GM18873 (cell line): ENCODE results near the gene RPS19BP1.

Experiments
- ATAC-seq: cut with Tn5 transposase; IDR thresholded peaks from one replicate; pipeline ENCODE4 v1.9.1; 2021; ENCODE audit warnings: mild to moderate bottlenecking, moderate library complexity, moderate number of reproducible peaks; ENCODE audit not compliant: unreplicated experiment, low FRiP score

RPS19BP1 gene

GRCh38 chr22:39532215-39533073 lies at the start of gene RPS19BP1:
Gene RPS19BP1 (minus strand): TSS chr22:39532748. CDS start chr22:39532738, 10 bp downstream.
- peak; percentile 81 for ATAC-seq

DNA sequence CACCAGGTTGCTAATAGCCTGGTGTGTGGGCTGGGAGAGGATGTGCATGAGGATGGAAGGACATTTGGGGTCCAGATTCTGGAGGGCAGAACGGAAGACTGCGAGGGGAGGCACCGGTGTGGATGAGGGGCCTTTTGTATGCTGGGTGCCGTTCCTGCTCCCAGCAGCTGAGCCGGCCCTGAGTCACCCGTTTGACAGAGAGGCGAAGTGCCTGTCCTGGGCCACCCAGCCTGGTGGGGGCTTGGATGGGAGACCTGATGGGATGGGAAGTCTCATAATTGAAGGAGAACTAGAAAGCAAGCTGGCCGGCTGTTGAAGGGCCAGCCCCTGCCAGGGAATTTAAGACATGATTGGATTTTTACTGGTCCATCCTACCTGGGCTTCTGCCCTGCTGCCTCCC lies 48.8 kb upstream of the RPS19BP1 start:
- no peak for ATAC-seq

DNA sequence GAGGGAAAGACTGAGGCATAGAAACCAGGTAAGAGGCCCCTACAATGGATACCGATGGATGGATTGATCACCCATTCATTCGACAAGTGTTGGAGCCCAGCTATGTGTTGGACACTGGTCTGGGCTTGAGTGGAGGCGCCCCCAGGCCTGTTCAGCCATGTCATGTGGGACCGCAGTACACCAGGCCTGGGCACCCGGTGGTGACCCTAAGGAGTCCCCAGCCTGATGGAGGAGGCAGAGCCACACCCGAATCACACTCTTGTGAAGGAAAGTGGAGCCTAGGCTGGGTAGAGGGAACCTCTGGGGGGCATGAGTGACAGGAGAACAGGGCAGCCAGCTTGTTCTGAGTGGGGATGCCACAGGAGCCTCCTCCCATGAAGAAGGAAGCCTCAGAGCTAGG lies 48.2 kb upstream of the RPS19BP1 start:
- no peak for ATAC-seq

DNA sequence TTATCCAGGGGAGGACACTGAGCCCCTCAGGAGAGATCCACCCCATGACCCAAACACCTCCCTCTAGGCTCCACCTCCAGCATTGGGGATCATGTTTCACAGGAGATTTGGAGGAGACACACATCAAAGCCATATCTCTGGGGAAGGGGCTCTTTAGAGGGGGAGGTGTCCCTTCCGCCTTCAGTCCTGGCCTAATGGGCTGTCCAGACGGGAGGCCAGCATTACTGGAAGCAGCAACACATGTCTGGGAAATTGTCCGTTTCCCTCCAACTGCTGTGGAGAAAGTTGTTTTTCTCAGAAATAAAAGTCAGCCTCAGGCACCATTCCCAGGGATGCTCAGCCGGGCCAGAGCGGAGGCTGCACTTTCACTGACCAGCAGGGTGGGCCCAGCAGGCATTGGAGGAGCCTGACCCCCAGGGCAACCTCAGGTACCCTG lies 47.5 kb upstream of the RPS19BP1 start:
- ATAC-seq: no peak

- ATAC-seq: no peak
Measured at GRCh38 chr22:39577900-39578299, 45.4 kb upstream of the RPS19BP1 start.

DNA sequence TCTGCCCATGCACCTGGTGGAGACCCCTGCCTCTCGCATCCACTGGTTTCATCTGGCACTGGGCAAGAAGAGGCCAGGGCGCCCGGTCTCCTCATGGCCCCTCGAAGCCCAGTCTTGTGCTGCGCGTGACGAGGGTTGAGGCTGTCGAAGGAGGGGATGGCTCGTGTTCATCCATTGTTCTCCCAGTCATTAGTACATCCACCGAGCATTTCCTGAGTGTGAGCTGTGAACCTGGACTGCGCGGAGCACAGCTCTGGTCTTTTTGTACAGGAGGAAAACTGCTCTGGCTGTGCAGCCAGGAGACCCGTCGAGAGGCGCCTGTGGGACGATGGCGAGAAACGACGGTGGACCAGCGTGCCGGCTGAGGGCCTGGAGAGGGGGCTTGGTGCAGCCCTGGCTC lies 44.8 kb upstream of the RPS19BP1 start:
- ATAC-seq: no peak

DNA sequence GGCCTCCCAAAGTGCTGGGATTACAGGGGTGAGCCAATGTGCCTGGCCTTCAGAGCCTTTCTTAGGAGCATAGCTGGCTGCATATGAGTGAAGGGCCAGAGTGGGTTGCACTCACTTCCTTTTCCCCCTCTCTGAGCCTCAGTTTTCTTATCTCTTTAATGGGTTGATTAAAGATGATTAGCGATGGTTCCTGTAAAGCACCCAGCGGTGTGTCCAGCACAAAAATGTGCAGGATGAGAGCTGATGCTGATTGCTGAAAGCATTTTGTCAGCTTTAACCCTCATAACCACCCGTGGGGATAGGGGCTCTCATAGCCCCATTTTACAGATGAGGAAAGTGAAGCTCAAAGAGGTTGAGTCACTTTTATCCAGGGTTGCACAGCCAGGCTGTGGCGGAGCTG lies 43.5 kb upstream of the RPS19BP1 start:
- no peak for ATAC-seq

DNA sequence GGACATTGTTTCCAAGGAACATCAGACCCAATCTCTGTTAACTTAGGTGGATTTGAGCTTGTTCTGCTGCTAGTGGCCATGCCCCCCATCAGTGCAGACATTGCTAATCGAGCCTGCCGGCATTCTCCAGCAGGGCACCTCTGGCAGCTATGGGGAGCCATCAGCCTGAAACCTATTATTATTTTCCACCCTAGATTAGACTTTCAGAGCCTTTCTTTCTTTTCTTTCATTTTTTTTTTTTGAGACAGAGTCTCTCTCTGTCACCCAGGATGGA lies 42.9 kb upstream of the RPS19BP1 start:
- ATAC-seq: no peak

DNA sequence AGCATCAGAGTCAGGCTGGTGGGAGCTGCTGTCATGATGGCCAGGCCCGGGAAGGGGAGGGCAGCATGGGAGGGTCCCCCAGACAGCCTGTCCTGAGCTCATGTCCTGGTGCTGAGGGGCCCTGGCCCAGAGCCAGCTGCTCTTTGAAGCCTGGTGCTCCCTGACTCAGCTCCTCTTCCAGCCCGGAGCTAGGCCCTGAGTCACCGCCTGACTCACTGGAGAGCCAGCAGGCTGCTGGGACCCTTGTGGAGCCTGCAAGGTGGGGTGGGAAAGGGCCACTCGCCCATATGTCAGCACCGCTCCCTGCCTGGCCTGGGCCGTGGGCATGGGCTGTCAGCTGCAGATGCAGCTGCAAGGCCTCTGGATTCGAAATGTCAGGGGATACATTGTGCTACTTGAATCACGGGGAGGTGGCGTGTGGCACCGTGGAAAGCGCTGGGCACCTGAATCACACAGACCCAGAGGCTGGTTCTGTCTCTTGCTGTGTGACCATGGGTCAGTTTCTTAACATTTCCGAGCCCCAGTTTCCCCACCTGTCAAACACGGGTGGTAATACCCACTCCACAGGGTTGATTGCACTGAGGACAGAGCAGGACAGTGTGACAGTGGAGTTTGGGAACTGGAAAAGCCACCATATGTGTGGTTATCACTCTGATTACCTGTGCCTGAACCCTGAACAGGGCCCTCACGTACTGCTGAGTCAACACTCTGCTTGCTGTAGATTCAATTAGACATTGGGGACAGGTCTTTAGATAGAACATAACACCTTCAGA lies 42.4 kb upstream of the RPS19BP1 start:
- ATAC-seq: no peak

DNA sequence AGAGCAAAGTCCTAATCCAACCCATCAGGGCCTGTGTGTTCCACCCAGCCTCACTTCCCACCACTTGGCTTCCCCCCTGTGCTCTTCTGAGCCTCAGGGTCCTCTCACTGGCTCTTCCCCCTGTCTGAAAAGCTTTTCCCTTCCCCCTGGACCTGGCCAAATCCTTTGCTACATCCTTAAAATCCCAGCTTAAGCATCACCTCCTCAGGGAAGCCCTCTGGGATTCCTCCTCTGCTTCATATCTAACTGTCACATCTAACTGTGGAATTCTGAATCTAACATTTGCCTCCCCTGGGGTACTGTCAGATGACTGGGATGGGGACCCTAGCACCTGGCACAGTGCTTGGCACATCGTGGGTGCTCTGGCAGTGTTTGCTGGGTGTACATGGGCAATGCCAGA lies 39.0 kb upstream of the RPS19BP1 start:
- ATAC-seq: no peak

DNA sequence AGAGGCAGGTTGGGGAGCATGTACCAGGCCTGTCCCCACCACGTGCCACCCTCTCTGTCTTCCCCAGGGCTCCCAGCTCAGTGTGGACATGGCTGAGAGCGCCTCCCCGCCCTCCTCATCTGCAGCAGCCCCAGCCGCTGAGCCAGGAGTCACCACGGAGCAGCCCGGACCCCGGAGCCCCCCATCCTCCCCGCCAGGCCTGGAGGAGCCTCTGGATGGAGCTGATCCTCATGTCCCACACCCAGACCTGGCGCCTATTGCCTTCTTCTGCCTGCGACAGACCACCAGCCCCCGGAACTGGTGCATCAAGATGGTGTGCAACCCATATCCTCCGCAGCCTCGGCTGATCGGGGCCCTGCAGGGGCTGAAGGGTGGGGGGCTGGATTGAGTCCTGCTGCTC lies 38.1 kb upstream of the RPS19BP1 start, which contains the start of gene CACNA1I:
Gene CACNA1I, plus strand, starts transcription at position 89 of the 400 bp plus-strand sequence. Its CDS starts 0 bp downstream, at position 89.
- ATAC-seq: no peak

GRCh38 chr22:39570226-39570625 lies 37.7 kb upstream of the RPS19BP1 start:
- ATAC-seq: no peak

DNA sequence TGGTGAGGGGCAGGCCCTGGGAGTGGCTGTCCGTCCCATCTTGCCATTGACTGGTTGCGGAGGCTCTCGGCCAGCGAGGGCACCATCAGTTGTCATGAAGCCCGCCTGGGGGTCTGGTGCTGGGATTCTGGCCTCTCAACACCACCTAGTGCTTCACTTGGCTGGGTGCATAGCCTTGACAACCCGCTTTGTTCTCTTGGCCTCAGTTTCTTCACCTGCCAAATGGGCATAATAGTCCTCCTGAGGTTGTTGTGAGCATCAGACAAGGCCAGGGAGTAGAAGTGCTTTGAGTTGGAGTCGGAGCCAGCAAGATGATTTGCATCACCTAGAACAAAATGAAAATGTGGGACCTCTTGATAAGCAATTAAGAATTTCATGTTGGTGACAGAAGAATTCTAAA lies 36.5 kb upstream of the RPS19BP1 start:
- ATAC-seq: no peak

GRCh38 chr22:39568278-39568981 lies 35.9 kb upstream of the RPS19BP1 start:
- no peak for ATAC-seq

DNA sequence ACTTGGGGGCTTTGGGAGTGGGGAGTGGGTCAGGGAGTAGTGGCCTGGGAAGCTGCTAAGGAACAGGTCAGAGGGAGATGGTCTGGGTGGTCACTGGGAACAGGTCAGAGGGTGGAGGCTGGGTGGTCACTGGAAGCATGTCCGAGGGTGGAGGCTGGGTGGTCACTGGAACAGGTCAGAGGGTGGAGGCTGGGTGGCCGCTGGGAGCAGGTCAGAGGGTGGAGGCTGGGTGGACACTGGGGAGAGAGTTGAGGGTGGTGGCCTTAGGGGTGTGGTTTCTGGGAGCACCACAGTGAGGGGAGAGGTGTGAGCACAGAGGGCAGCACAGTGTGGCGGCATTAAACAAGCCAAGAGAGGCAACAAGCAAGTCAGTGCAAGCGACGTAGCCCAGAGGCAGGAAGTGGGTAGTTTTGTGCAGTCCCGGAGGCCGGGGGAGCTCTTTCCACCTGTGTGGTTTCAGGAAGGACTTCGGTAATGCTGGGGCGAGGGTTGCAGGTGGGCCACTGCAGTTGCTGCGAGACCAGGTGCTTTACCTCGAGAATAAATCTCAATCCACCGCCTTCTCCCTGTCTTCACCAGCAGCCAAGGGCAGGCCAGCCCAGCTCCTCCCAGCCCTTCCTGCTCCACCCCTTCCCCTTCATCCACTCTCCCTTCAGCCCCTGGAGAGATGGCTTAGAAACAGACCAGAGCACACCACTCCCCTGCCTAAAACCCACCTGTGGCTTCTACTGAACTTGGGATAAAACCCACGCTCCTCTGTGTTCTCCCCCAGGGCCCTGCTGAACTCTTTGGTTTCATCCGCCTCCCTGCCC lies 34.8 kb upstream of the RPS19BP1 start:
- no peak for ATAC-seq

DNA sequence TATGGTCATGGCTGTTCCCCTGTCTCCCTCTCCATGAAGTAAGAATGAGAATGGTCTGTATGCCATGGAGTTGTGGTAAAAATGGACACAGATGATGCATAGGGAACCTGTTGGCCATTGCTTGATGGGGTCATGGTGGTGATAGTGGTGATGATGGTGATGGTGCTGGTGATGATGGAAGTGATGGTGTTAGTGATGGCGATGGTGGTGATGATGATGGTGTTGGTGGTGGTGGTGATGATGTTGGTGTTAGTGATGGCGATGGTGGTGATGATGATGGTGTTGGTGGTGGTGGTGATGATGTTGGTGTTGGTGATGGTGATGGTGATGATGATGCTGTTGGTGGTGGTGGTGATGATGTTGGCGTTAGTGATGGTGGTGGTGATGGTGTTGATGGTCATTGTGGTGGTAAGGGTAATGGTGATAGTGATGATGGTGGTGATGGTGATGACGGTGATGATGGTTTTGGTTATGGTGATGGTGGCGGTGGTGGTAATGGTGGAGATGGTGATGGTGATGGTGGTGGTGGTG lies 32.9 kb upstream of the RPS19BP1 start:
- no peak for ATAC-seq

- no peak for ATAC-seq
Measured at GRCh38 chr22:39563571-39564428, 31.3 kb upstream of the RPS19BP1 start.

GRCh38 chr22:39562839-39563489 lies 30.4 kb upstream of the RPS19BP1 start:
- ATAC-seq: no peak

DNA sequence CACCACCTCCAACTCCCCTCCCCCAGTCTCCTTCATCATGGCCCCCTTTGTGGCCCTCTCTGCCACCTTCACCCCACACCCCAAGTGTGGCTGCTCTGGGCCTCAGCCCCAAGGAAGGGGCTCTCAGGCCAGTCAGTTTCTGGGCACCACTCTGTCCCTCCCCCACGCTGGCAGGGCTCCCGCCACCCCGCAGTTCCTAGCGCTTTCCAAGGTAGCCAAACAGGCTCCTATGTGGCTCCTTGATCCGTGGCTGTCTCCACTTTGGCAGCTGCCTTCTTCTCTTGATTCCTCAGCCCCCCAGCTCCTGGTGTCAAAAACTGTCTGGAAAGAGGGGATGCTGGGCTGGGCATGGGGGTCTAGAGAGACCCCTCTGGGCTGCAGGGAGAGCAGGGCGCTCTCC lies 27.6 kb upstream of the RPS19BP1 start:
- ATAC-seq: no peak
